ENCODE measurements around the gene PCNX3. TPM values are rescaled to one million over a fixed set of nuclear protein-coding genes. Genes with fewer than 3 reads are reported as not detected.

PCNX3 gene
- polyA plus RNA-seq, 3 donors, result 0.58 to 36.4 (median 1.7) TPM

- H3K36me3 Mint-ChIP-seq, result peaks cover 45 to 75% of the 10 kb centered on the region in 2 donors
- H3K4me1 Mint-ChIP-seq, result peaks cover 13% of the 10 kb centered on the region
- no peaks in the 10 kb centered on the region for H3K27me3 ChIP-seq (ENCODE audit: control insufficient read depth in 2 of 2, insufficient read depth in 2 of 2, low read length in 2 of 2)
- 96% methylated on average over 9 of the region's 14 CpGs for WGBS (ENCODE audit: insufficient coverage)
- intact Hi-C loops (cut with micrococcal nuclease), result loop anchor here (5.0 to 10.0 kb wide), 2 partner anchors 34 to 74 kb away; no protein-coding TSS in a partner anchor
- H4K20me1 ChIP-seq (ENCODE audit: insufficient read depth, low read length), result peaks cover 77% of the 10 kb centered on the region
- DNase-seq, result no peak
- no peak overlapping the region for H3K4me3 Mint-ChIP-seq
- H3K27ac Mint-ChIP-seq, result no peak overlapping the region
- H3K27me3 Mint-ChIP-seq (ENCODE audit: low read depth in 3 of 3), result no peaks in the 10 kb centered on the region
- peaks cover 12 to 22% of the 10 kb centered on the region in 2 donors for H3K4me1 ChIP-seq (ENCODE audit: control insufficient read depth in 1 of 2, insufficient read depth in 2 of 2, low read length in 2 of 2)
- H3K79me2 ChIP-seq (ENCODE audit: insufficient read depth, low read length), result peaks cover 63% of the 10 kb centered on the region
- H3K27ac ChIP-seq (ENCODE audit: low read depth in 1 of 2, low read length in 2 of 2), result no peak overlapping the region
- peaks cover 0 to 1% (median 0%) of the 10 kb centered on the region in 7 donors for H3K9me3 Mint-ChIP-seq
- no peaks in the 10 kb centered on the region for H3K9me3 ChIP-seq (replicated peaks in 1 of 2; ENCODE audit: control insufficient read depth in 1 of 2, insufficient read depth in 1 of 2, low read length in 2 of 2)
- no peak for TF ChIP-seq CTCF (IDR thresholded peaks at IDR 0.05)
- H2AFZ ChIP-seq (ENCODE audit: insufficient read depth, low read depth, low read length, poor library complexity, severe bottlenecking), result no peak overlapping the region
- no peak overlapping the region for H3K4me2 ChIP-seq (replicated peaks; ENCODE audit: extremely low read depth, low read length, poor library complexity, severe bottlenecking)
- H3K4me3 ChIP-seq (replicated peaks in 1 of 3; ENCODE audit: low read depth in 2 of 3, low read length in 3 of 3), result no peak overlapping the region
- H3K9ac ChIP-seq (ENCODE audit: insufficient read depth, low read length, poor library complexity, severe bottlenecking), result no peak overlapping the region
- peaks cover 65 to 68% of the 10 kb centered on the region in 2 donors for H3K36me3 ChIP-seq (replicated peaks in 1 of 2; ENCODE audit: control insufficient read depth in 1 of 2, insufficient read depth in 2 of 2, low read length in 2 of 2)
Measured at GRCh38 chr11:65618763-65619162, 3.2 kb downstream of the PCNX3 start.

GRCh38 chr11:65619281-65619928 lies 3.8 kb downstream of the PCNX3 start:
- Histone ChIP-seq H3K9me3 (replicated peaks in 1 of 2; ENCODE audit: control insufficient read depth in 1 of 2, insufficient read depth in 1 of 2, low read length in 2 of 2) (no peaks in the 10 kb centered on the region), H3K4me3 (replicated peaks in 1 of 3; ENCODE audit: low read depth in 2 of 3, low read length in 3 of 3) (no peak overlapping the region), H3K4me1 (ENCODE audit: control insufficient read depth in 1 of 2, insufficient read depth in 2 of 2, low read length in 2 of 2) (peaks cover 12 to 20% of the 10 kb centered on the region in 2 donors), H2AFZ (ENCODE audit: insufficient read depth, low read depth, low read length, poor library complexity, severe bottlenecking) (no peak overlapping the region), H3K36me3 (replicated peaks in 1 of 2; ENCODE audit: control insufficient read depth in 1 of 2, insufficient read depth in 2 of 2, low read length in 2 of 2) (peaks cover 71 to 75% of the 10 kb centered on the region in 2 donors), H3K4me2 (replicated peaks; ENCODE audit: extremely low read depth, low read length, poor library complexity, severe bottlenecking) (no peak overlapping the region), H3K79me2 (ENCODE audit: insufficient read depth, low read length) (peaks cover 57% of the 10 kb centered on the region), H3K27me3 (ENCODE audit: control insufficient read depth in 2 of 2, insufficient read depth in 2 of 2, low read length in 2 of 2) (no peaks in the 10 kb centered on the region), H4K20me1 (ENCODE audit: insufficient read depth, low read length) (peaks cover 79% of the 10 kb centered on the region), H3K9ac (ENCODE audit: insufficient read depth, low read length, poor library complexity, severe bottlenecking) (no peak overlapping the region), H3K27ac (ENCODE audit: low read depth in 1 of 2, low read length in 2 of 2) (no peak overlapping the region)
- Mint-ChIP-seq H3K4me1 (peaks cover 13% of the 10 kb centered on the region), H3K27ac (no peak overlapping the region), H3K36me3 (peaks cover 50 to 82% of the 10 kb centered on the region in 2 donors), H3K4me3 (no peak overlapping the region), H3K9me3 (peaks cover 0 to 1% (median 0%) of the 10 kb centered on the region in 7 donors), H3K27me3 (ENCODE audit: low read depth in 3 of 3) (no peaks in the 10 kb centered on the region)
- intact Hi-C loops (cut with micrococcal nuclease), result loop anchor here (5.0 to 10.0 kb wide), 2 partner anchors 33 to 75 kb away; no protein-coding TSS in a partner anchor
- 97% methylated on average over 21 of the region's 29 CpGs for WGBS (ENCODE audit: insufficient coverage)
- no peak for TF ChIP-seq CTCF (IDR thresholded peaks at IDR 0.05)
- no peak for DNase-seq
